Inflammatory macrophage treated with lipopolysaccharide for 1 hour (primary cell): Measurements from ENCODE around the gene HYLS1.
A peak's percentile ranks its signal among the peaks of the same experiment; 100 is the strongest.
"Not testable (repeated sequence)": the region's sequence is repeated elsewhere in the genome, so short reads cannot be mapped to it uniquely, and the experiment has no call there.

ENCODE experiments used
- DNase-seq, 2 donors: peaks; one replicate each; pipeline ENCODE4 v3.0.0-alpha.2; 2020 to 2022

HYLS1 gene, protein sequence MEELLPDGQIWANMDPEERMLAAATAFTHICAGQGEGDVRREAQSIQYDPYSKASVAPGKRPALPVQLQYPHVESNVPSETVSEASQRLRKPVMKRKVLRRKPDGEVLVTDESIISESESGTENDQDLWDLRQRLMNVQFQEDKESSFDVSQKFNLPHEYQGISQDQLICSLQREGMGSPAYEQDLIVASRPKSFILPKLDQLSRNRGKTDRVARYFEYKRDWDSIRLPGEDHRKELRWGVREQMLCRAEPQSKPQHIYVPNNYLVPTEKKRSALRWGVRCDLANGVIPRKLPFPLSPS

DNA sequence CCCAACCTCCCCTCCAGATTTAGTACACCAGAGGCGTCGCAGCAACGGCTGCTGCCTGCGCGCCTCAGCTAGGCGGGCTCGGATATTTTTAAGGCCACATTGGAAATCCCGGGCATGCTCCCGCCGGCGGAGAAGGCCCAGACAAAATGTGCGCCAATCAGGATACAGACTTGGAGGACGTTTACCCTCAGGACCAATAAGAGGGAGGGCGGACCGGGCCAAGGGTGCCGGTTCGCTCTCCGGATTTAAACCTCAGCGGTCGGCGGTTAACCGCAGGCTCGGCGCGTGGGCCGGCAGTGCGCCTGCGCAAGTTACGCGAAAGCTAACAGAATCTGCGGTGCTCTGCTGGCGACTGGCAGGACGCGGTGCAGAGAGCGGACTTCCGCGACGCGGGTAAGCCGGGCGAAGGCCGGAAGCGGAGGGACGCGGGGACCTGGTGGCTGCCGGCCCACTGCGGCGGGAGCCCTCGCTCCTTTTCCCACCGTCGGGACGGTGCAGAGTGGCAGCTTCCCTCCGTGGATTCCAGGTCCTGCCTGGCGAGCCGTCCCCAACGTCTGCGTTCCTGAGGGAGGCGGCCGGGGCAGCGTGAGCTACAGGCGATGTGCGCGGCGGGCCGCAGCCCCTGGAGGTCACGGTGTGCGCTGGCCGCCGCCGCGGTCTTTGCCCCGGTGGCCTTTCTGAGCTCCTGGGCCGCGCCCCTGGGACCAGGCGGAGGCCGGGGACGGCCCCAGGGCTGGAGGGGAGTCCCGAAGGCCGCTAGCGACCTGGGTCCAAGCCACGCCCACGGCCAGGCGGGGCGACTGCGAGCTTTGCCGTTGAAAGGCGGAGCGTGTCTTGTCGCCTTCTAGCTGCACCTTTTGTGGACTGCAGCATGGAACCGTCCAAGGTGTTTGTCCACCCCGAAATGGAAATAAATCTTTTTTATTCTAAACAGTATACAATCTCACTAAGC, at the start of gene HYLS1:
HYLS1 (plus strand) TSS at position 296 of the 952 bp plus-strand sequence. CDS start 11,701 bp downstream, outside the sequence.
- peak; percentile 95 to 97 for DNase-seq

DNA sequence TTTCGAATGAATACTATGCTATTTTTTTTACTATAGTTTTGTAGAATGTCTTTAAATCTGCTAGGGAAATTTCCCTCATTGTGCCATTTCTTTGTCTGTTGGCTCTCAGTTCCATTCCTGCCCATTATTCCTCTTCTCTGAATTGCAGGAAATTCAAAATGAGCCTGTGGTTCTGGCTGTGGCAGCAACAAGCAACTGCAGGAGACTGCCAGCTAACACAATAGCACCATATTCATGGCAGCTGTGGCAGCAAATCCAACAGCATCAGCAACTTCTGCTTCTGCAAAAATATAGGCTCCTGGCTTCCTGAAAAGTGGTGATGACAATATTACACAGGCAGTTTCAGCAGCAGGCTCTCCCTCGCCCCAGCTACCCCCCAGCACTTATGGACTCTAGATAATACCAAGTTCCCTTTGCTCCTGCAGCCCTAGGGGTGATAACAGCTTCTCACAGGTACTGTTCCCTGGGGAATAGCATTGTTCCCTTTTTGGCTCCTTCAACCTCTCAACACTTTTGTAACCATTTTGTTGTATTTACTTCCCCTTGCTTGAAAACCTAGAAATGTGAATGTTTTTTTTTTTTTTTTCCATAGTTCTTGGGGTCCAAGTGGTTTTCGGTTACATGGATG, 45.0 kb upstream of the HYLS1 start:
- DNase-seq = no peak

DNA sequence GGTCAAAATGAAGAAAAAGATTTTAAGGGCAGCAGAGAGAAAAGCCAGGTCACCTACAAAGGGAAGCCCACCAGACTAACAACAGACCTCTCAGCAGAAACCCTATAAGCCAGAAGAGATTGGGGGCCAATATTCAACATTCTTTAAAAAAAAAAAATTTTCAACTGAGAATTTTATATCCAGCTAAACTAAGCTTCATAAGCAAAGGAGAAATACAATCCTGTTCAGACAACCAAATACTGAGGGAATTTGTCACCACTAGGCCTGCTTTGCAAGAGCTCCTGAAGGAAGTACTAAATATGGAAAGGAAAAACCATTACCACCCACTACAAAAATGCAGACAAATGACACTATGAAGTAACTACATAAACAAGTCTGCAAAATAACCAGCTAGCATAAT, 41.3 kb upstream of the HYLS1 start:
- no peak for DNase-seq

DNA sequence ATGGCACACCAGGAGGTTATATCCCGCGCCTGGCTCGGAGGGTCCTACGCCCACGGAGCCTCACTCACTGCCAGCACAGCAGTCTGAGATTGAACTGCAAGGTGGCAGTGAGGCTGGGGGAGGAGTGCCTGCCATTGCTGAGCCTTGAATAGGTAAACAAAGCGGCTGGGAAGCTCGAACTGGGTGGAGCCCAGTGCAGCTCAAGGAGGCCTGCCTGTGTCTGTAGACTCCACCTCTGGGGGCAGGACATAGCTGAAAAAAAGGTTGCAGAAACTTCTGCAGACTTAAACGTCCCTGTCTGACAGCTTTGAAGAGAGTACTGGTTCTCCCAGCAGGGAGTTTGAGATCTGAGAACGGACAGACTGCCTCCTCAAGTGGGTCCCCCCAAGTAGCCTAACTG, 29.8 kb upstream of the HYLS1 start:
- DNase-seq = not testable (repeated sequence)

DNA sequence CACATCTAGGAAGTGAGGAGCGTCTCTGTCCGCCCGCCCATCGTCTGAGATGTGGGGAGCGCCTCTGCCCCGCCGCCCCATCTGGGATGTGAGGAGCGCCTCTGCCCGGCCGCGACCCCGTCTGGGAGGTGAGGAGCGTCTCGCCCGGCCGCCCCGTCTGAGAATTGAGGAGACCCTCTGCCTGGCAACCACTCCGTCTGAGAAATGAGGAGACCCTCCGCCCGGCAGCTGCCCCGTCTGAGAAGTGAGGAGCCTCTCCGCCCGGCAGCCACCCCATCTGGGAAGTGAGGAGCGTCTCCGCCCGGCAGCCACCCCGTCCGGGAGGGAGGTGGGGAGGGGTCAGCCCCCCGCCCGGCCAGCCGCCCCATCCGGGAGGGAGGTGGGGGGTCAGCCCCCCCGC, 24.7 kb upstream of the HYLS1 start:
- DNase-seq = not testable (repeated sequence)

DNA sequence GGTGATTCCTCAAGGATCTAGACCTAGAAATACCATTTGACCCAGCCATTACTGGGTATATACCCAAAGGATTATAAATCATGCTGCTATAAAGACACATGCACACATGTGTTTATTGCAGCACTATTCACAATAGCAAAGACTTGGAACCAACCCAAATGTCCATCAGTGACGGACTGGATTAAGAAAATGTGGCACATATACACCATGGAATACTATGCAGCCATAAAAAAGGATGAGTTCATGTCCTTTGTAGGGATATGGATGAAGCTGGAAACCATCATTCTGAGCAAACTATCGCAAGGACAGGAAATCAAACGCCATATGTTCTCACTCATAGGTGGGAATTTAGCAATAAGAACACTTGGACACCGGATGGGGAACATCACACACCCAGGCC, 22.1 kb upstream of the HYLS1 start:
- DNase-seq = not testable (repeated sequence)

DNA sequence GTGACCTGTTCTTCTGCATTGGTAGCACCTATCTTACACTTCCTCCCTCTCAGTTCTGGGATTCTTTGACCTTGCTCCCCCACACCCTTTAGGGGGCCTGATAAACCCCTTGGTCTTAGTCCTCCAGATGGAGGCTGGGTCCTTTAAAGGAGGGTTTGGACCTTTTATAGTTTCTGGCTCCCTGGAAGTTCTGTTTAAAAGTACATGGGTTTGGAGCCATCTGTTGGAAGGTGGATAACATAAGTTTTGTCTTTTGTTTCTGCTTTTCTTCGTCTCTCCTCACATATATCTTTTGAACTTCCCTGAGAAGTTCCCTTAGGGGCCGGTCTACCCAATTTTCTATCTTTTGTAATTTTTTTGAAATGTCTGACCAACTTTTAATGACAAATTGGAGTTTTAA, 17.9 kb upstream of the HYLS1 start:
- no peak for DNase-seq

DNA sequence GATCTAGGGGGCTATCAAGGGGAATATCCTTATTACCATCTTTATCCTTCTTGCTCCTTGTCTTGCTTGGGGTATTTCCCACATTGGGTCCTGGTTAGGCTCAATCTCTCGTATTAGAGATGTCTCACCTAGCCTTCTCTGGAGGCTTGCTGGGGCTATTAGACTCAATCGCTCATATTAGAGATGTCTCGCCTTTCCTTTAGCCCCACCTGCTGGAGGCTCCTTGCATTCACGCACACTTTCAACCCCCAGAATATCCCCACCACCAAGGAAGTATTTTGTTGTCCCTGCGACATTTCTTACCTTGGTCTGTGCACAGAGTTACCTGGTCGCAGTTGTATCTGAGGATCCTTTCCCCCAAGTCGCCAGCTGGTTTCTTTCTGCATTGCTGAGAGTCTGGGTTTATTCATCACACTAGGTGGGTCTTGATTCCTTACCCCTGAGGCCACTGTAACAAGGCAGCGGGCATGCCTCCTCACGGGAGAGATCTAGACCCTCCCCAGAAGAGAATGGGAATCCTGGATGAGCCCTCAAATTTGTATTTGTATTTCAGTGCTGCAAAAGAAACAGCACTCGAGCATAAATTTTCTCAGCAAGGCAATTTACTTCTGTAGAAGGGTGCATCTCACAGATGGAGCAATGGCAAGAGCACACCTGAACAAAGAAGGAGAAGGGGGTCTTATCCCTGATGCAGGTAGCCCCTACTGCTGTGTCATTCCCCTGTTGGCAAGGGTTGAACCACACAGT, 15.9 kb upstream of the HYLS1 start:
- DNase-seq = peak in 1 of 2 donors; percentile 18

DNA sequence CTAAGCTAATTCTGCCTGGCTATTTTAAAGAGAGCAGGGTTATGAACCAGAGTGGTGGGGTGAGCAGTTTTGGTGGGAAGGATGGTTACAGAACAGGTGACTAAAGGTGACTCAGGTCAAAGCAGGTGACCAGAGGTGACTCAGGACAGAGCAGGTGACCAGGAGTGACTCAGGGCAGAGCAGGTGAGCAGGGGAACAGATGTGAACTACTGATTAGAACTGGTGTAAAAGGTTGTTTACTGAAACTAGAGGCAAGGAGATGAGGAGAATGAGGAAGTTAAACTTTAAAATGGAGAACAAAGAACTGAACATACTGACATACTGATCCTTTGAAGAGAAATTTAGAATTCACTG, 15.4 kb upstream of the HYLS1 start:
- DNase-seq = no peak

DNA sequence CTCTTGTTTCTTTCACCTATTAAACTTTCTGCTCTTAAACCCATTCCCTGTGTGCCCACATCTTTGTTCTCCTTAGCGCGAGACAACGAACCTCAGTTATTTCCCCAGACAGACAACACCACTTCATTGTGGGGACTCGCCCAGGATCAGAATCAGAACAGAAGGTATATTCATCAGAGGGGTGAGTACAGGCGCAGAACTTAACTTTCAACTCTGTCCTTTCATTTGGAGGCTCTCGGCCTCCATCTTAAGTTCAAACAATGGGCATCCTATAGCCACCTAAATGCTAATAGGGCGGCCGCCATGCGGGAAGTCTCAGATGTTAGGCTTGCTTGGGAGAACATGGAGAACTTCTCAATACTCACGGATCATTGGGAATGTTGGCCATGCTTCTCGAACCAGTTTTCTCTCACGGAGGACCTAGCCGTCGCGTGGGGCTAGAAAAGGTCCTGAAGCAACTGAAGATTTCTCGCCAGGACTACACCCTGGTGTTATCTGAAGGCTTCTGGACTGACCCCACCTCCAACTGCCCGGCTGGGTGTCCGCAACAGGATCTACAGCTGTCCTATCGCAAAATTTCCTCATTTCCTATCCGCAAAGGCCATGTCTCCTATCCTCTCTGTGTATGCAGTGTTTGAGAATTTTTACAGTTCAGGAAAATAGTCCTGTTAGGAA, 13.4 kb upstream of the HYLS1 start:
- no peak for DNase-seq

DNA sequence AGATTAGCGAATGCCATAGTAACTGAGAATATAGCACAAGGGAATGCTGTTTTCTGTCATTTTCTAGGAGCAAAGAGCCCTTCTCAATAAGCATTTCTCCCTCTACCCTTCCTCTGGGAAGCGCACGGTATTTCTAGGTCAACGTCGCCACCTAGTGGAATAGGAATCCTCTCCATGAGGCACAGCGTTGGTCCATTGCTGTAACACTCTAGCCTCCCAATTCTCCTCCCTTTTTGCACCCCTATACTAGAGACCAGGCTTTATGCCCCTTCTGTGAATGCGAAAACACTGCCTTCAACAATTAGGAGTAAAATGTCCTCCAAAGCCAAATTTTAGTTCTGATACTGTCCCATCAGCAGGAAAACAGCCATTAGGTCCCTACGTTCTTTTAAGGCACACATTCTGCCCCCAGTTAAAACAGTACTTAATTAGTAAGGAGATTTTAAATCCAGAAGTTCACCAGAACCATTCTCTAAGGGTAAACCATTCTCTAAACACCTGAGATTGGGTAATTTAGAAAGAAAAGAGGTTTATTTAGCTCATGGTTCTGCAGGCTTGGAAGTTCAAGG, 12.8 kb upstream of the HYLS1 start:
- DNase-seq = peak; percentile 39 to 74

DNA sequence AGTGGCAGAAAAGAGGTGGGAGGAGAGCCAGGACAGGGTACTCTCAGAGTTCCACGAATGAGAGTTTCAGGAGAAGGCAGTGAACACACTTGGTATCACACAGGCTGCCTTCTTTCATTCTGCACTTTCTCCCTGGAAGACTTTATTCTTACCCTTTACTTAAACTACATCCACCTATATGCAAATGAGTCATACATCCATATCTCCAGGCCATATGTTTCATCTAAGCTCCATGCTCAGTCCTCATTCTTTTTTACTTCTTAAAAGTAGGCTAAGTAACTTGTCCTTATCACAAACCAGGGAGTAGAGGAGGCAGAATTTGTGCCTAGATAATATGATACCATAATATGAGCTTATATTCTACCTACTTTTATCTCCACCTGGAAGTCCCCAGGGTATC, 6.2 kb upstream of the HYLS1 start:
- no peak for DNase-seq

DNA sequence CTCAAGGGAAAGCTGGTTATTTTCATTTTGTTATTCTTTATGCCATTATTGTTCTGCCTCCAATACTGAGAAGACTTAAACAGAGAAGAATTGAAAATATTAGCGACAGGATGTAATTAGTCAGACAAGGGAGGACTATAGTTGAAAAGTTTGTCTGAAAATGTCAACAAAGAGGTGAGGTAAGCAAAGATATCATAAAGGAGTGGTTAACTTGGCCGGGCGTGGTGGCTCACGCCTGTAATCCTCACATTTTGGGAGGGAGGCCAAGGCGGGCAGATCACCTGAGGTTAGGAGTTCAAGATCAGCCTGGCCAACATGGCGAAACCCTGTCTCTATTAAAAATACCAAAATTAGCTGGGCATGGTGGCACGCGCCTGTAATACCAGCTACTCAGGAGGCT, 4.1 kb upstream of the HYLS1 start:
- no peak for DNase-seq

DNA sequence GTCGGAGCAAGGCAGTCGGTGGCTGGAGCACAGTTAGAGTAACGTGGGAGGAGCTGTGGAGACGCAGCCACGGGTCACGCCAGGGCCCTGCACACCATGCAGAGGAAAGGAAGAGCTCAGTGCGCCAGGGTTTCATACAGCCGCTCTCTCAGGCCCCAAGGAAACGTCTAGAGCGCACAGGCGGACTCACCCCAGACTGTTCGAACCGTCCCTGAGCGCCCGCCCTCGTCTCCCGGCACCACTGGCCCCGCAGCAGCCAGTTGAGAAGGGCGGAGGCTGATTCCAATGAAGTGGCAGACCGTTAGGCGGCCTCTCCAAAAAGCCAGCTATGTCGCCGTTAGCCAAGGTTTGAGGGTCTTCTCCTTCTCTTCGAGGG, 483 bp upstream of the HYLS1 start:
- peak; percentile 11 to 19 for DNase-seq

DNA sequence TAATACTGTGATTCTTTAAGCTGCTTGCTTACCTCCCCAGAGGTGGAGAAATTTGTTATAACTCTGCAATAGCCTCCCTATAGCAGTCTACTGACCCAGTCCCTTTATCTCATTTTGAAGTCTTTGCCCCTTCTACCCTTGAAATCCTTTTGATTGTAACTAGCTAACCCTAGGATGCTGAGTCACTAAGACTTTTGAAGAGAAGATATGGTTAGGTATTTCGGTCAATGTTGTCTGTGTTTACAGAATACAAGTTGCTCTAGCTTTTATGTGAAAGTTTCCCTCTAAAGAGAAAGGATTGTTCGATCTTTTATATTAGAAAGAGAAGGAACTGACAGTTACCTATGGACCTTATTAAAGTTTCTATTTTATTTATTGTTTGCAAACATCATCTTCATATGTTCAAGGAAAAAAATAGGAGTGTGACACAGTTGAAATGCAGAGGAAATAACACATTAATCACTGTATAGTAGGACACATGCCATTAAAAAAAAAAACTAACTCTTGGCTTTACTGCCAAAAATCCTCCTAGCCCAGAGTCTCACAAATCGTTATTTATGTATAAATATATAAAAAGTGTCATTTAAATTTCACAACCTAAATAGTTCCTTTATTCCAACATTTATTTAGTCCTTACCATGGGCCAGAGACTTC, 3.1 kb downstream of the HYLS1 start:
- DNase-seq = no peak

DNA sequence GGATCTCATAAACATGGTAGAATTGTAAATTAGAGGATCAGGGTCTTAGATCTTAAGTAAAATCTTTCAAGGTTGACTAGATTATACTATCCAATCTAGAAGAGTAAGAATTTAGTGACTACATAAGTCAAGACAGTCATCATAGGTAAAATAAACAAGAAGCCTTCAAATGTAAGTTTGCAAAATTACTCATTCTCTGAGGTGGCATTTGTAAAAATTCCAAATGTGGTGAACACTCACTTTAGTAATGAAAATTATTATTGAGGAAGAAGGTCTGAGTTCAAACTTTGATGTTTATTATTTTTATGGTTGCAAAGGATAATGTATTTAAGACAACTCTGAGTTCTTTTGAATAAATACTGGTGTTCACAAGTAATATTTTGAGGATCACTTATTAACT, 4.6 kb downstream of the HYLS1 start:
- DNase-seq = no peak

DNA sequence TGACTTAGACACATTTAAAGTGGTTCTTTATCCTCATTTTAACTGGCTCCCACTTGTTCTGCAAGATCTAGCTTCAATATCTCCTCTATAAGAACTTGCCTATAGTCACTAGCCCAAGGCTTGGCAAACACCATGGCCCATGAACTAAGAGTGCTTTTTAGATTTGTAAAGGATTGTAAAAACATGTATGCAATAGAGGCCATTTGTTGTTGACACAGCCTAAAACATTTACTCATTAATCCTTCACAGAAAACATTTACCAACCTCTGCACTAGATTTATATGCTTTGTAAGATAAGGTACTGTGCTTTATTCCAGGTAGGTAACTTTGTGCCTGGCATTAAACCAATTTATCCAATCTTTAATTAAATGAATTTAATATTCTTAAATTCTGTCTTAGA, 5.5 kb downstream of the HYLS1 start:
- DNase-seq = no peak

DNA sequence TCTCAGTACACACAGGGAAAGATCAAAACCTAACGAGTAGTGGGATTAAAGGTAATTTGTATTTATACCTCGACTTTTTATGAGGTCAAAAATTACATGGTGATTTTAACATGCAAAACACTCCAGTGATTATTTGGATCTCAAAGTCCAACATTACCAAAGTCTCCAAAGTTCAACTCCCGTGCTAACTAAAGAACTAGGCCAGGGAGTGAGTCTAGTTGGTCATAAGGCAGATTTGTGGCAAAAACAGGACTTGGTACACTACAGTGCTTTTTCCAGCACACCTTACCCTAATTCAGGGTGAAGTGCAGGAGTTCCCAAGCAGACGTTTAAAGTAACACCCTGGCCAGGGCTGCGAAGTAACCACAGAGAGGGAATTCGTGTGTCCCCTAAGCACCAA, 14.4 kb downstream of the HYLS1 start:
- no peak for DNase-seq

DNA sequence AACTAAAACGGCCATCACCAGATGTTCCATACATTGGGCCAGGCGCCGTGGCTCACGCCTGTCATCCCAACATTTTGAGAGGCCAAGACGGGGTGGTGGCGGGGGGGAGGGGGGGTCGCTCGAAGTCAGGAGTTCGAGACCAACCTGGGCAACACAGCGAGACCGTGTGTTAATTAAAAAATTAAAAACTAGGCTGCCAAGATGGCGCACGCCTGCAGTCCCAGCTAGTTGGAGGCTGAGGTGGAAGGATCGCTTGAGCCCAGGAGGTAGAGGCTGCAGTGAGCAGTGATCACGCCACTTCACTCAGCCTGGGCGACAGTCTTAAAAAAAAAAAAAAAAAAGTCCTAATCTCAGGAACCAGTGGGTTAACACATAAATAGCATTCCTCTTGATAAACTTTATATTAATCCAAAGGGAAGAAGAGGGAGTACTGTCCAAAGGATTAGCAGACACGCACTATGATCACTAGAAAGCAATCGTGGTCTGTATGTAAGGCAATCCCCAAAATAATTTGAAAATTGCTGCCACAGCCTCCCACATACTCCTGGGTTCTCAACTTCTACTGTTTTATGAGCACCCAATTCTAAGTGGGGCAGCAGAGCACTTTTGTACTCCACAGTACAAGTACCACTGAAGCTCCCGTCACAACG, 14.9 kb downstream of the HYLS1 start:
- DNase-seq = no peak

DNA sequence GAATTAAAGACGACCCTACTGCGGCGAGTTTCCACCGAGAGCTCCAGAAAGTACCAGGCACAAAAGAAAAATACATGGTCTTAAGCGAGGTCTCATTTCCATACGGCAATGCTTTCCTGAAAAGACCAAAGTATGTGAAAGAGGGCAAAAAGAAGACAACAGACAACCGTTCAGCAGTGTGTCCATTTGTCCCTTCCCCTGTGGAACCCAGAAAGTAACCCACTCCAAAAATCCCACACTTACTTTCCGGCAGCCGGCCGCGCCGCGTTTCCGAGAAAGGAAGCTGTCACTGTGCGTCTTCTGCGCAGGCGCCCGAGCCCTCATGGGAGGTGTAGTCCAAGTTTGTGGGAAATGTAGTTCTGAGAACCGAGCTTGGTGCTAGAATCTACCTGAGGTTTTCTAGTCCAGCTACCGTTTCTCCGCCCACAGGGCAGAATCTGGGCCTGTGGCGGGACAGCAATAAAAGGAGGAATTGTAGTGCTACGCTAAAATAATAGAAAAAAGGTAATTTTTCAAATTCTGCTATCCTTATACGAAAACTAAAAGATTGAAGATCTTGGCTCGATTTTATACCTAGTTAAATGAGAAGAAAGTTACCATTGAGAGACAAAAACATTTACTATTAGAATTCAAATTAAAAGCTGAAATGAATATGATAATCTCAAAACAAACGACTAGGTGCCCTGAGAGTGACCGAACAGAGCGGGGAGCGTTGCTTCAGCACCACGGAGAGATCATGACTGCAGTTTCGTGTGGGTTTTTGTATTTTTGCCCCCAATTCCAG, 15.7 kb downstream of the HYLS1 start, which contains the start of gene PUS3:
PUS3 (minus strand) TSS at position 280 of the 784 bp plus-strand sequence. CDS start 6,922 bp downstream, outside the sequence.
- peak; percentile 82 to 89 for DNase-seq
